ENCODE data around the gene GPR25. TPM values are rescaled to one million over a fixed set of nuclear protein-coding genes. Genes with fewer than 3 reads are reported as not detected.

GPR25 gene
- polyA plus RNA-seq, 1 donor = 0.16 TPM

DNA sequence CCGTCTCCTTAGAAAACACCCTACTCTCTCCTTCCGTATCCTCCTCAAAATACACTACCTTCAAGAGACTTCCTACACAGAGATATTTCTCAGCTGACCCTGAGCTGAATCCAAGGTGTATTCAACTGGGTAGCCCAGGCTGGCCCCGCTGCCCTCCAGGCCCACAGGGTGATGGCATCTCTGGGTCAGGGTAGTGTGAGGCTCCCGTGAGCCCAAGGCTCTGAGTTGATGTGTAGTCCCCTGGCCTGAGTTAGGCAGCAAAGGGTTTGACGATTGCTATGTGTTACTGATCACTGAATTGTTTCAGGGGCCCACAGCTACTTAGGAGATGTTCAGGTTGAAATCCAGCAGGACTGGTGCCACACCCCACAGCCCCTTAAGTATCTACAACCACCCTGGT lies 28.6 kb downstream of the GPR25 start:
- H3K4me1 ChIP-seq (ENCODE audit: control insufficient read depth, insufficient read depth, low read length) = peaks cover 43% of the 10 kb centered on the region
- no peaks in the 10 kb centered on the region for H3K9me3 ChIP-seq (ENCODE audit: control insufficient read depth, low read depth, low read length)
- H3K27me3 ChIP-seq (ENCODE audit: control insufficient read depth, insufficient read depth, low read length) = no peaks in the 10 kb centered on the region
- H3K27ac ChIP-seq (ENCODE audit: low read length) = no peak overlapping the region
- WGBS (ENCODE audit: insufficient coverage, low lambda C conversion rate) = no CpG with 5 or more reads among the region's 5 CpGs
- peaks cover 76% of the 10 kb centered on the region for H3K36me3 ChIP-seq (ENCODE audit: control insufficient read depth, insufficient read depth, low read length)
- no peak for DNase-seq
- no peak overlapping the region for H3K4me3 ChIP-seq (ENCODE audit: low read length)

DNA sequence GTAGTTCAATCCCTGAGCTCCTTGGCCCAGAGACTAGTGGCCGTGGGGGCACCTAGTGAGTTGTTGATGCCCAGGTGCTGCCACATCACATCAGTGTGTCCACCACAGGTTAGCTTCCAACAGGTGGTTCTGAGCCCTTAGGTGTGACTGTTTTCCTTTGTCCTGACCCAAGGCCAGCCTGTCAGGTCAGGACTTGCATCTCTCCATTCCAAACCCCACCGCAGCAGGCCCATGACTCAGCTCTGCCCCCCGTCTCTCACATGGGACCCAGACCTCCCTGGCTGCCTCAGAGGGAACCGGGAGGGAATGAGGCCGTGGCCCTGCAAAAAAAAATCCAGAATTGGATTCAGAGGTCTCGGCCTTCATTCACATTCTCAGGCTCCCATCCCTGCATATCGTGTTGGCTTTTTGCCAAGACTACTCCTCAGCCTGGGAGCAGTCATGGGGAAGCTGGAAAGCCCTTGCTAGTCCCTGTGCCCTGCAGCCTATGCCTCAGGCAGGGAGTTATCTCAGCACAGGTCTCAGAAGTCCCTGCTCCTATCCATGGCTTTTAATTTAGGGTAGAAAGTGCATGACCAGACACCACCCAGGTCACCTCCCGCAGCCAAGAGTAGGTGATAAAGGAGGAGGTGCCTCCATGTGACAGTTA lies 29.1 kb downstream of the GPR25 start:
- Histone ChIP-seq H3K4me1 (ENCODE audit: control insufficient read depth, insufficient read depth, low read length) (peaks cover 44% of the 10 kb centered on the region), H3K9me3 (ENCODE audit: control insufficient read depth, low read depth, low read length) (no peaks in the 10 kb centered on the region), H3K27ac (ENCODE audit: low read length) (no peak overlapping the region), H3K27me3 (ENCODE audit: control insufficient read depth, insufficient read depth, low read length) (no peaks in the 10 kb centered on the region), H3K4me3 (ENCODE audit: low read length) (no peak overlapping the region), H3K36me3 (ENCODE audit: control insufficient read depth, insufficient read depth, low read length) (peaks cover 81% of the 10 kb centered on the region)
- DNase-seq = no peak
- no CpG with 5 or more reads among the region's 8 CpGs for WGBS (ENCODE audit: insufficient coverage, low lambda C conversion rate)

DNA sequence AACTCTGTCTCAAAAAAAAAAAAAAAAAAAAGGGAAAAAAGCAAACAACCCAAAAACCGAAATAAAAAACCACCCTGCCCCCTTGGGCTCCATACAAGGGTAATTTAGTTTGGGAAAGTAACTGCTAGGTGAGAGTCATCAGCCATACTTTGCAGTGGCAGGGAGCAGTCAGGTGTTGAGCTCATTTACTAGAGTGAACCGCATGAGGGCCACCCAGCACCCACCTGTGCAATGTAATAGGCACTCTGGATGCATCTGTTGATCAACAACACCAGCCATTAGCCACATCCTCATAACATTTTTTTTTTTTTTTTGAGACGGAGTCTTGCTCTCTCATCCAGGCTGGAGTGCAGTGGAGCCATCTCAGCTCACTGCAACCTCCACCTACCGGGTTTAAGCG lies 31.0 kb downstream of the GPR25 start:
- Histone ChIP-seq H3K4me3 (ENCODE audit: low read length) (no peak overlapping the region), H3K36me3 (ENCODE audit: control insufficient read depth, insufficient read depth, low read length) (peaks cover 86% of the 10 kb centered on the region), H3K27ac (ENCODE audit: low read length) (no peak overlapping the region), H3K27me3 (ENCODE audit: control insufficient read depth, insufficient read depth, low read length) (no peaks in the 10 kb centered on the region), H3K4me1 (ENCODE audit: control insufficient read depth, insufficient read depth, low read length) (peaks cover 46% of the 10 kb centered on the region), H3K9me3 (ENCODE audit: control insufficient read depth, low read depth, low read length) (no peaks in the 10 kb centered on the region)
- WGBS (ENCODE audit: insufficient coverage, low lambda C conversion rate) = no CpG with 5 or more reads among the region's 5 CpGs
- no peak for DNase-seq

DNA sequence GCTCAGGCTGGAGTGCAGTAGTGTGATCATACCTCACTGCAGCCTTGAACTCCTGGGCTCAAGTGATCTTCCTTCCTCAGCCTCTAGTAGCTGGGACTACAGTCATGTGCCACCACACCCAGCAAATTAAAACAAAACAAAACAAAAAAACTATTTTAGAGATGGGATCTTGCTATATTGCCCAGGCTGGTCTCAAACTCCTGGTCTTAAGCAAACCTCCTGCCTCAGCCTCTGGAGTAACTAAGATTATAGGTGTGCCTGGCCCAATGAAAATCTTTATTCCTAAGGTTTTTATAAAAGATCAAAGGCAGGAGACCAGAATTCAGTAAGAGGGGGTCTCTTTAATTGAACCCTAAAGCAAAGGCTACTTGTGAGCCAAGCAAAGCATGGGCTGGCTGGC lies 32.0 kb downstream of the GPR25 start:
- Histone ChIP-seq H3K27ac (ENCODE audit: low read length) (no peak overlapping the region), H3K4me1 (ENCODE audit: control insufficient read depth, insufficient read depth, low read length) (peaks cover 45% of the 10 kb centered on the region), H3K9me3 (ENCODE audit: control insufficient read depth, low read depth, low read length) (no peaks in the 10 kb centered on the region), H3K4me3 (ENCODE audit: low read length) (no peak overlapping the region), H3K27me3 (ENCODE audit: control insufficient read depth, insufficient read depth, low read length) (no peaks in the 10 kb centered on the region), H3K36me3 (ENCODE audit: control insufficient read depth, insufficient read depth, low read length) (peaks cover 86% of the 10 kb centered on the region)
- no peak for DNase-seq

DNA sequence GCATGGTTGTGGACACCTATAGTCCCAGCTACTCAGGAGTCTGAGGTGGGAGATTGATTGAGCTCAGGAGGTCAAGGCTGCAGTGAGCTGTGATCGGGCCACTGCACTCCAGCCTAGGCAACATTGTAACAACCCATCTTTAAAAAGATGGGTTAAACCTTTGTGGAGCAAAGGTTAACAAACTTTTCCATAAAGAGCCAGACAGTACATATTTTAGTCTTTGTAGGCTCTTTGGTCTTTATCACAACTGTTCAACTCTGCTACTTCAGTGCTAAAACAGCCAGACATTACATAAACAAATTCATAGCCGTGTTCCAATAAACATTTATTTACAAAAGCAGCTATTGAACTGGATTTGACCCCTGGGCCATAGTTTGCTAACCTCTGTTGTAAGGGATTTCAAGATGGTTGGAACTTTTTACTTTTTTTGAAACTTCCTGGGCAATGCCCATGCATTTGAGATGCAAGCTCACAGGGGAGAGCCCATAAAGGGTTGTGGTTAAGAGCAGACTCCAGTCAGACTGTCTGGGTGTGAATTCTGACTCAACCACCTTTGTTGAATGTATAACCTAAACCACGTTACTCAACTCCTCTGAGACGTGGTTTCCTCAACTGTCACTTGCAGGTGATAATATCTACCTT lies 32.8 kb downstream of the GPR25 start:
- WGBS (ENCODE audit: insufficient coverage, low lambda C conversion rate) = no CpG with 5 or more reads among the region's 4 CpGs
- peaks cover 42% of the 10 kb centered on the region for H3K4me1 ChIP-seq (ENCODE audit: control insufficient read depth, insufficient read depth, low read length)
- H3K36me3 ChIP-seq (ENCODE audit: control insufficient read depth, insufficient read depth, low read length) = peaks cover 86% of the 10 kb centered on the region

DNA sequence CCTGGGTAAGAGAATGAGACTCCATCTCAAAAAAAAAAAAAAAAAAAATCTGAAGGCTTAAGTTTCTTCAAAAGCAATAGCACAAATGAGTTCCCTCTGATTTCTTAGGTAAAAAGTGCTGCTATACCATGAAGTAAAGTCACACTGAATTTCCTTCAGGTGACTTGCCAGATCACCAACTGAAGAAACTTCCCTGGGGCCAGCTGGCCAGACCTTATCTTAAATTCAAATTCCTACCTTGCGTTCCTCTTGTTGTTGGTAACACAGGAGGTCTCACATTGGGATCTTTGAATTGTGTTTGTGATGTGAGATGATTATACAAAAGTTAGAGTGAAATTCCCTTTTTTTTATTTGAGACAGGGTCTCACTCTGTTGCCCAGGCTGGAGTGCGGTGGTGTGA lies 33.7 kb downstream of the GPR25 start:
- H3K27me3 ChIP-seq (ENCODE audit: control insufficient read depth, insufficient read depth, low read length) = no peaks in the 10 kb centered on the region
- no peaks in the 10 kb centered on the region for H3K9me3 ChIP-seq (ENCODE audit: control insufficient read depth, low read depth, low read length)
- H3K36me3 ChIP-seq (ENCODE audit: control insufficient read depth, insufficient read depth, low read length) = peaks cover 85% of the 10 kb centered on the region
- no peak overlapping the region for H3K27ac ChIP-seq (ENCODE audit: low read length)
- no peak for DNase-seq
- no CpG with 5 or more reads among the region's 2 CpGs for WGBS (ENCODE audit: insufficient coverage, low lambda C conversion rate)
- no peak overlapping the region for H3K4me3 ChIP-seq (ENCODE audit: low read length)
- peaks cover 44% of the 10 kb centered on the region for H3K4me1 ChIP-seq (ENCODE audit: control insufficient read depth, insufficient read depth, low read length)

More for the DNA sequence above, 32.8 kb downstream of the GPR25 start:
- Histone ChIP-seq H3K27me3 (ENCODE audit: control insufficient read depth, insufficient read depth, low read length) (no peaks in the 10 kb centered on the region), H3K27ac (ENCODE audit: low read length) (no peak overlapping the region), H3K9me3 (ENCODE audit: control insufficient read depth, low read depth, low read length) (no peaks in the 10 kb centered on the region), H3K4me3 (ENCODE audit: low read length) (no peak overlapping the region)
- no peak for DNase-seq

DNA sequence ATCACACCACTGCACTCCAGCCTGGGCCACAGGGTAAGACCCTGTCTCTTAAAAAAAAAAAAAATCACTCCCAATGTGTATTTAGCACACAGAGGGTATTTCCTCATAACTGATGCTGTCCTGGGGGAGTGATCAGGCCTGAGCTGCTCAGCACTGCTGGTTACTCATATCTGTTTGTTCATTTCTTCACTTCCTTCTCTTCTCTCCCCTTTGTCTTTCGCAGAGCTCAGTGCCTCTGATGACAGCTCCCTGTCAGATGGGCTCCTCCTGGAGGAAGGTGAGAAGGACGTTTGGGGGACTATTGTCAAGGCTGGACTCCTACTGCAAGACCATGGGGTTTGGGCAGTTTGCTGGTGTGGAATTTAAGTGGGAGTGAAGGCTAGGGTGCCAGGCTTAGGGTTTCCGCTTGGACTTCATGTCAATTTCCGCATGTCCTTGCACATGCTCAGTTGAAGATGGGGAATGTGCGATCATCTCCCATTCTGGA lies 34.9 kb downstream of the GPR25 start:
- Histone ChIP-seq H3K27me3 (ENCODE audit: control insufficient read depth, insufficient read depth, low read length) (no peaks in the 10 kb centered on the region), H3K4me3 (ENCODE audit: low read length) (no peak overlapping the region), H3K4me1 (ENCODE audit: control insufficient read depth, insufficient read depth, low read length) (peaks cover 44% of the 10 kb centered on the region), H3K9me3 (ENCODE audit: control insufficient read depth, low read depth, low read length) (no peaks in the 10 kb centered on the region), H3K36me3 (ENCODE audit: control insufficient read depth, insufficient read depth, low read length) (peaks cover 83% of the 10 kb centered on the region), H3K27ac (ENCODE audit: low read length) (peak overlapping the region; percentile 42)
- WGBS (ENCODE audit: insufficient coverage, low lambda C conversion rate) = no CpG with 5 or more reads among the region's 5 CpGs
- no peak for DNase-seq

DNA sequence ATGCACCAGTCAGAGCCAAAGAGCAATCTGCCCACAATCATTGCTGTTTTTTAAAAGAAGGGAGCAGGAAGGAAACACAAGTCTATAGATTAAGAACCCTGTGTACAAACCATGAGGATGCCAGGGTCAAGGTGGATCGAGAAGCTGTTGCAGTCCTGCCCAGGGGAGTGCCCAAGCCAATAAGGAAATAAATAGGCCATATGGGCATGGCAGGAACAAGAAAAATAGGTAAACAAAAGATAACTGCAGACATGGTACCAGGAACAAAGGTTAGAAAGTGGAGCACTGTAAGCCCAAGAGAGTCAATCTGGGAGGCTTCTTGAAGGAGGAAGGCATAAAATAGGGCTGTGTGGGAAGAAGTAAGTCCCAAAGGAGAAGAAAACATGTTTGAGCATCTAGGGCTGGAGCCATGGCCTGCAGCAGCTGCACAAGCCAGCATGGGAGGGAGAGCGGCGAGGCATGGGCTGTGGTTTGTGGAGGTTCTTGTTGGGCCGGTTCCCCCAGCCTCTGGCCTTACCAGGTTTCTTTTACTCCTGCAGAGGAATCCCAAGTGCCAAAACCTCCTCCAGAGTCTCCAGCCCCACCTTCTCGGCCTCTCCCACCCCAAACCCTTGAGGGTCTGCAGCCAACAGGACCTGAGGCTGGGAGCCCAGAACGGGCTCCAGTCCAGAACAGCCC lies 35.5 kb downstream of the GPR25 start:
- peak in 1 of 2 donors; percentile 54 for DNase-seq
- Histone ChIP-seq H3K27ac (ENCODE audit: low read length) (peak overlapping the region; percentile 42), H3K4me1 (ENCODE audit: control insufficient read depth, insufficient read depth, low read length) (peaks cover 44% of the 10 kb centered on the region), H3K36me3 (ENCODE audit: control insufficient read depth, insufficient read depth, low read length) (peaks cover 85% of the 10 kb centered on the region), H3K27me3 (ENCODE audit: control insufficient read depth, insufficient read depth, low read length) (no peaks in the 10 kb centered on the region), H3K9me3 (ENCODE audit: control insufficient read depth, low read depth, low read length) (no peaks in the 10 kb centered on the region), H3K4me3 (ENCODE audit: low read length) (no peak overlapping the region)
- 17% methylated on average over 1 of the region's 6 CpGs for WGBS (ENCODE audit: insufficient coverage, low lambda C conversion rate)

DNA sequence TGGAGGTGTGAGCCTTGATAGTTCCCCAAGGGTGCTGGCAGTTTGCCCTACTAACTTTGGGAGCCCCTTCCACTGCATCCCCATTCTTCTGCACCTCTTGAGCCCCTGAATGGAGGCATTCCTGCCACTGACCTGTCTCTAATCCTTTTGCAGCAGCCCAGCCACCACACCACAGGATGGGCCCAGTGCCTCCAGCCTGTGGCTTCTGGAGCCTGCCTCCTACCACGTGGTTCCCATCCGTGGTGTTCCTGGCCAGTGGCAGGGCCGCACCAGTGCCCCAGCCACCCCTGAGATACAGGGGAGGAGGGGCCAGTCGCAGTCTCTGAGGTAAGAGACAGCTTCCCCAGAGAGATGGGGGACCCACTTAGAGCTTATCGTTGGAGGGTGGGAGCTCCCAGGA lies 36.3 kb downstream of the GPR25 start:
- peaks cover 82% of the 10 kb centered on the region for H3K36me3 ChIP-seq (ENCODE audit: control insufficient read depth, insufficient read depth, low read length)
- H3K9me3 ChIP-seq (ENCODE audit: control insufficient read depth, low read depth, low read length) = no peaks in the 10 kb centered on the region
- no peak for DNase-seq
- H3K4me1 ChIP-seq (ENCODE audit: control insufficient read depth, insufficient read depth, low read length) = peaks cover 44% of the 10 kb centered on the region
- H3K27me3 ChIP-seq (ENCODE audit: control insufficient read depth, insufficient read depth, low read length) = no peaks in the 10 kb centered on the region
- no peak overlapping the region for H3K4me3 ChIP-seq (ENCODE audit: low read length)
- peak overlapping the region; percentile 42 for H3K27ac ChIP-seq (ENCODE audit: low read length)
- WGBS (ENCODE audit: insufficient coverage, low lambda C conversion rate) = no CpG with 5 or more reads among the region's 5 CpGs

DNA sequence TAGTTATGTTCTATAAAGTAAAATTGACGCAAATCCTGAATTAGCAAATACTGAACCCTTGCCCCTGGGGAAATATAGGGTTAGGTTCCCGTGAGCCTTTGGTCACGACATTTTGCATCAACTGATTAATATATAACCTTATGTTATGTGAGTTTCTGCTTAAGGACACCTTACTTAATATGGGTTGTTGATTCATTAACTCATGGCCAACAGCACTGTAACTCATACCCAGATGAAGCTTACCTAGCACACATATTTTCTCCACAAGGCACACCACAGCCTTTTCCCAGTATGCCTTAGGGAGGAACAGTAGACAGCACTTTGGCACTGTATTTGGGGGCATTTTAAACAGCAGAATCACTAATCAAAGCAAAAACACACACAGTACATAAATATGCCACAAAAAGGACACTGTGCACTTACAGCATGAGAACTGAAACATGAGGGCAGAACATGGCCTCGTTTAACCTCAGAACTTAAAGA lies 37.0 kb downstream of the GPR25 start:
- Histone ChIP-seq H3K36me3 (ENCODE audit: control insufficient read depth, insufficient read depth, low read length) (peaks cover 77% of the 10 kb centered on the region), H3K4me3 (ENCODE audit: low read length) (no peak overlapping the region), H3K9me3 (ENCODE audit: control insufficient read depth, low read depth, low read length) (no peaks in the 10 kb centered on the region), H3K4me1 (ENCODE audit: control insufficient read depth, insufficient read depth, low read length) (peaks cover 43% of the 10 kb centered on the region), H3K27ac (ENCODE audit: low read length) (peak overlapping the region; percentile 42), H3K27me3 (ENCODE audit: control insufficient read depth, insufficient read depth, low read length) (no peaks in the 10 kb centered on the region)
- DNase-seq = peak in 1 of 2 donors; percentile 27
- no CpG with 5 or more reads among the region's 4 CpGs for WGBS (ENCODE audit: insufficient coverage, low lambda C conversion rate)

Measured in large intestine (tissue), 3 donors.